HUES48 (cell line): Measurements from ENCODE around the gene MYO1B.

Source experiments
- H3K27ac ChIP-seq: one replicate; pipeline ENCODE4 v1.7.0; 2013; ENCODE audit warnings: low read depth, low read length, inconsistent platforms
- H3K27me3 ChIP-seq: 2 replicates; pipeline ENCODE4 v1.6.1; 2013; ENCODE audit warnings: mild to moderate bottlenecking, low read length; ENCODE audit not compliant: control insufficient read depth, insufficient read depth
- H3K36me3 ChIP-seq: 2 replicates; pipeline ENCODE4 v1.6.1; 2013; ENCODE audit warnings: low read length; ENCODE audit not compliant: control insufficient read depth, insufficient read depth
- H3K4me1 ChIP-seq: 2 replicates; pipeline ENCODE4 v1.6.1; 2013; ENCODE audit warnings: mild to moderate bottlenecking, low read length; ENCODE audit not compliant: control insufficient read depth, insufficient read depth
- H3K4me3 ChIP-seq: 2 replicates; pipeline ENCODE4 v1.5.1; 2013; ENCODE audit warnings: mild to moderate bottlenecking, low read depth, low read length
- H3K9ac ChIP-seq: 2 replicates; pipeline ENCODE4 v1.6.1; 2013; ENCODE audit warnings: mild to moderate bottlenecking, low read depth, low read length, moderate library complexity
- H3K9me3 ChIP-seq: 2 replicates; pipeline ENCODE4 v1.6.1; 2013; ENCODE audit warnings: low read length; ENCODE audit not compliant: control insufficient read depth, insufficient read depth

Gene MYO1B

GRCh38 chr2:191428141-191428540 lies 182.9 kb downstream of the MYO1B start:
- H3K9me3 ChIP-seq = no peaks in the 10 kb centered on the region
- no peak overlapping the region for H3K27ac ChIP-seq
- H3K9ac ChIP-seq = no peak overlapping the region
- no peak overlapping the region for H3K4me3 ChIP-seq
- no peaks in the 10 kb centered on the region for H3K27me3 ChIP-seq
- no peaks in the 10 kb centered on the region for H3K4me1 ChIP-seq
- peaks cover 22% of the 10 kb centered on the region for H3K36me3 ChIP-seq

GRCh38 chr2:191430476-191430875 lies 185.3 kb downstream of the MYO1B start:
- peaks cover 6% of the 10 kb centered on the region; the same call in 1 of the 2 replicates for H3K36me3 ChIP-seq
- no peaks in the 10 kb centered on the region for H3K27me3 ChIP-seq
- no peak overlapping the region for H3K4me3 ChIP-seq
- H3K27ac ChIP-seq = no peak overlapping the region
- H3K9me3 ChIP-seq = no peaks in the 10 kb centered on the region
- no peaks in the 10 kb centered on the region for H3K4me1 ChIP-seq
- H3K9ac ChIP-seq = no peak overlapping the region

- Histone ChIP-seq H3K36me3 (no peaks in the 10 kb centered on the region), H3K27me3 (no peaks in the 10 kb centered on the region), H3K9ac (no peak overlapping the region), H3K9me3 (no peaks in the 10 kb centered on the region), H3K4me3 (no peak overlapping the region), H3K4me1 (no peaks in the 10 kb centered on the region), H3K27ac (no peak overlapping the region)
These were observed 186.9 kb downstream of the MYO1B start for GRCh38 chr2:191432121-191432520.

GRCh38 chr2:191434072-191434471 lies 188.9 kb downstream of the MYO1B start:
- no peaks in the 10 kb centered on the region for H3K4me1 ChIP-seq
- no peaks in the 10 kb centered on the region for H3K27me3 ChIP-seq
- H3K36me3 ChIP-seq = no peaks in the 10 kb centered on the region
- no peak overlapping the region for H3K9ac ChIP-seq
- H3K9me3 ChIP-seq = no peaks in the 10 kb centered on the region
- no peak overlapping the region for H3K27ac ChIP-seq
- H3K4me3 ChIP-seq = no peak overlapping the region

- no peak overlapping the region for H3K9ac ChIP-seq
- no peak overlapping the region for H3K4me3 ChIP-seq
- H3K4me1 ChIP-seq = no peaks in the 10 kb centered on the region
- no peak overlapping the region for H3K27ac ChIP-seq
- no peaks in the 10 kb centered on the region for H3K9me3 ChIP-seq
- H3K36me3 ChIP-seq = no peaks in the 10 kb centered on the region
- H3K27me3 ChIP-seq = no peaks in the 10 kb centered on the region
These were observed 189.9 kb downstream of the MYO1B start for GRCh38 chr2:191435141-191435540.

GRCh38 chr2:191436368-191437055 lies 191.3 kb downstream of the MYO1B start:
- H3K4me3 ChIP-seq = no peak overlapping the region

GRCh38 chr2:191439481-191439880 lies 194.3 kb downstream of the MYO1B start:
- Histone ChIP-seq H3K9me3 (no peaks in the 10 kb centered on the region), H3K4me3 (no peak overlapping the region), H3K4me1 (no peaks in the 10 kb centered on the region), H3K27ac (no peak overlapping the region), H3K36me3 (no peaks in the 10 kb centered on the region), H3K9ac (no peak overlapping the region), H3K27me3 (no peaks in the 10 kb centered on the region)

More at GRCh38 chr2:191436368-191437055, 191.3 kb downstream of the MYO1B start:
- H3K27me3 ChIP-seq = no peaks in the 10 kb centered on the region
- no peak overlapping the region for H3K27ac ChIP-seq
- no peaks in the 10 kb centered on the region for H3K36me3 ChIP-seq
- H3K9ac ChIP-seq = no peak overlapping the region
- no peaks in the 10 kb centered on the region for H3K9me3 ChIP-seq
- H3K4me1 ChIP-seq = no peaks in the 10 kb centered on the region

GRCh38 chr2:191441496-191442214 lies 196.5 kb downstream of the MYO1B start:
- Histone ChIP-seq H3K9me3 (no peaks in the 10 kb centered on the region), H3K27ac (no peak overlapping the region), H3K4me3 (no peak overlapping the region), H3K4me1 (no peaks in the 10 kb centered on the region), H3K36me3 (no peaks in the 10 kb centered on the region), H3K9ac (no peak overlapping the region), H3K27me3 (no peaks in the 10 kb centered on the region)

- Histone ChIP-seq H3K27me3 (no peaks in the 10 kb centered on the region), H3K27ac (no peak overlapping the region), H3K9ac (no peak overlapping the region), H3K9me3 (no peaks in the 10 kb centered on the region), H3K4me3 (no peak overlapping the region), H3K4me1 (no peaks in the 10 kb centered on the region), H3K36me3 (no peaks in the 10 kb centered on the region)
These were observed 198.2 kb downstream of the MYO1B start for GRCh38 chr2:191443446-191443845.

GRCh38 chr2:191446910-191447309 lies 201.7 kb downstream of the MYO1B start:
- Histone ChIP-seq H3K9ac (no peak overlapping the region), H3K9me3 (no peaks in the 10 kb centered on the region), H3K4me1 (no peaks in the 10 kb centered on the region), H3K36me3 (no peaks in the 10 kb centered on the region), H3K27me3 (no peaks in the 10 kb centered on the region), H3K27ac (no peak overlapping the region), H3K4me3 (no peak overlapping the region)

- Histone ChIP-seq H3K9me3 (peaks cover 7% of the 10 kb centered on the region), H3K9ac (no peak overlapping the region), H3K4me1 (no peaks in the 10 kb centered on the region), H3K27ac (no peak overlapping the region), H3K4me3 (no peak overlapping the region), H3K36me3 (no peaks in the 10 kb centered on the region), H3K27me3 (no peaks in the 10 kb centered on the region)
These were observed 205.9 kb downstream of the MYO1B start for GRCh38 chr2:191451116-191451515.
